GM10266 (cell line): Measurements from ENCODE around the gene TLE5.

Experiments used
- DNase-seq: peaks from one replicate; pipeline ENCODE4 v3.0.0; 2012; ENCODE audit errors: extremely low spot score
- CTCF ChIP-seq: IDR thresholded peaks from 2 replicates; pipeline ENCODE4 v1.5.1; 2012; ENCODE audit warnings: mild to moderate bottlenecking, low read depth; ENCODE audit not compliant: control insufficient read depth, insufficient read depth; ENCODE audit errors: missing control alignments

Gene TLE5

GRCh38 chr19:3046698-3047495 lies 15.4 kb downstream of the TLE5 start:
- TF ChIP-seq CTCF, result no peak
- DNase-seq, result no peak

- TF ChIP-seq CTCF, result no peak
- DNase-seq, result no peak
Observed at GRCh38 chr19:3045885-3046697, 16.2 kb downstream of the TLE5 start.

- no peak for DNase-seq
- no peak for TF ChIP-seq CTCF
Observed at GRCh38 chr19:3045191-3045590, 17.1 kb downstream of the TLE5 start.

- DNase-seq, result no peak
- no peak for TF ChIP-seq CTCF
Observed at GRCh38 chr19:3042621-3043267, 19.6 kb downstream of the TLE5 start.

- no peak for TF ChIP-seq CTCF
- no peak for DNase-seq
Observed at GRCh38 chr19:3041761-3042620, 20.3 kb downstream of the TLE5 start.

GRCh38 chr19:3041327-3041726 lies 21.0 kb downstream of the TLE5 start:
- TF ChIP-seq CTCF, result no peak
- DNase-seq, result no peak
